BE2C (cell line): ENCODE measurements around the gene EPG5.
"Not testable (repeated sequence)": the region's sequence is repeated elsewhere in the genome, so short reads cannot be mapped to it uniquely, and the experiment has no call there.

Experiments
- DNase-seq: peaks from one replicate; pipeline ENCODE4 v3.0.0-alpha.2; 2020
- H3K27me3 ChIP-seq: fragments of 250-450 bp; sonication (Bioruptor Pico); 2 replicates; pipeline ENCODE4 v1.5.1; 2020; ENCODE audit warnings: mild to moderate bottlenecking
- H3K36me3 ChIP-seq: fragments of 250-450 bp; sonication (Bioruptor Pico); 2 replicates; pipeline ENCODE4 v1.5.1; 2020; ENCODE audit warnings: mild to moderate bottlenecking
- H3K4me1 ChIP-seq: fragments of 250-450 bp; sonication (Bioruptor Pico); 2 replicates; pipeline ENCODE4 v1.5.1; 2020
- H3K4me3 ChIP-seq: 2 replicates; pipeline ENCODE4 v1.5.1; 2011; ENCODE audit warnings: low read depth, low read length
- H3K9me3 ChIP-seq: fragments of 250-450 bp; sonication (Bioruptor Pico); 2 replicates; pipeline ENCODE4 v1.5.1; 2020
- TF ChIP-seq, protein P1 (sequence below): IDR thresholded peaks from 2 replicates; pipeline ENCODE4 v1.5.1; 2012; ENCODE audit warnings: mild to moderate bottlenecking, low read depth, low read length

The EPG5 gene

DNA sequence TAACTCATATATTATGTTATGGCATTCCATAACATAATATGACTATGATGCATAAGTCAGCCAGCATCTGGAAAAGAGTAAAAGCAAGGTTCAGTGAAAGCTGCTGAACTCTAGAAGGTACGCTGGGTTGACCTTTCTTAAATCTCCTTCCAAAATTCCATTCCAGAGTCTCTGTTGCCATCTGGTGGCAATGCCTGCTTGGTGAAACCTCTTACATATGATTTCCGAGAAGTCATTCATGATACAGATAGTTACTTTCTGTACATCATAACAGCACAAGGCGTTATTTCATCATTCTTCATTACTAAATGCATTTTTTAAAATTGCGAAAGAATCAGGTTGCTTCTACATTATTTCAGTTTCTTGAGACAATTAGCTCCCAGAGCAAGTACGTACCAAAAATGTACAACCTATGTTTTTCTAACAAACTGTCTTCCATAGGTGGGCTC lies 7.0 kb upstream of the EPG5 start:
- H3K36me3 ChIP-seq: no peaks in the 10 kb centered on the region
- no peaks in the 10 kb centered on the region for H3K4me1 ChIP-seq
- TF ChIP-seq, protein P1, sequence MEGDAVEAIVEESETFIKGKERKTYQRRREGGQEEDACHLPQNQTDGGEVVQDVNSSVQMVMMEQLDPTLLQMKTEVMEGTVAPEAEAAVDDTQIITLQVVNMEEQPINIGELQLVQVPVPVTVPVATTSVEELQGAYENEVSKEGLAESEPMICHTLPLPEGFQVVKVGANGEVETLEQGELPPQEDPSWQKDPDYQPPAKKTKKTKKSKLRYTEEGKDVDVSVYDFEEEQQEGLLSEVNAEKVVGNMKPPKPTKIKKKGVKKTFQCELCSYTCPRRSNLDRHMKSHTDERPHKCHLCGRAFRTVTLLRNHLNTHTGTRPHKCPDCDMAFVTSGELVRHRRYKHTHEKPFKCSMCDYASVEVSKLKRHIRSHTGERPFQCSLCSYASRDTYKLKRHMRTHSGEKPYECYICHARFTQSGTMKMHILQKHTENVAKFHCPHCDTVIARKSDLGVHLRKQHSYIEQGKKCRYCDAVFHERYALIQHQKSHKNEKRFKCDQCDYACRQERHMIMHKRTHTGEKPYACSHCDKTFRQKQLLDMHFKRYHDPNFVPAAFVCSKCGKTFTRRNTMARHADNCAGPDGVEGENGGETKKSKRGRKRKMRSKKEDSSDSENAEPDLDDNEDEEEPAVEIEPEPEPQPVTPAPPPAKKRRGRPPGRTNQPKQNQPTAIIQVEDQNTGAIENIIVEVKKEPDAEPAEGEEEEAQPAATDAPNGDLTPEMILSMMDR: peak; percentile 67
- H3K4me3 ChIP-seq: no peak overlapping the region
- H3K9me3 ChIP-seq: no peaks in the 10 kb centered on the region
- H3K27me3 ChIP-seq: no peaks in the 10 kb centered on the region
- peak; percentile 41 for DNase-seq

DNA sequence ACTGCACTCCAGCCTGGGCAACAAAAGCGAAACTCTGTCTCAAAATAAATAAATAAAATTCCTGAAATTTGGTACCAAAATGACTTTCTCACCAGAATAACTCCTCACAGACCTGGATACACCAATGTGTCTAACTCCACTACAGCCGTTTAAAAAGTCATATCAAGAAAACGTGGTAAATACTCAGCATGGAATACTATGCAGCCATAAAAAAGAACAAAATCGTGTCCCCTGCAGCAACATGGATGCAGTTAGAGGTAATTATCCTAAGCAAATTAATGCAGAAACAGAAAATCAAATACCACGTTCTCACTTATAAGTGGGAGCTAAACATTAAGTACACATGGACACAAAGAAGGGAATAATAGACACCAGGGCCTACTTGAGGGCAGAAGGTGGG lies 2.2 kb downstream of the EPG5 start:
- not testable (repeated sequence) for DNase-seq, H3K36me3 ChIP-seq, H3K4me3 ChIP-seq, H3K27me3 ChIP-seq, H3K4me1 ChIP-seq, H3K9me3 ChIP-seq

DNA sequence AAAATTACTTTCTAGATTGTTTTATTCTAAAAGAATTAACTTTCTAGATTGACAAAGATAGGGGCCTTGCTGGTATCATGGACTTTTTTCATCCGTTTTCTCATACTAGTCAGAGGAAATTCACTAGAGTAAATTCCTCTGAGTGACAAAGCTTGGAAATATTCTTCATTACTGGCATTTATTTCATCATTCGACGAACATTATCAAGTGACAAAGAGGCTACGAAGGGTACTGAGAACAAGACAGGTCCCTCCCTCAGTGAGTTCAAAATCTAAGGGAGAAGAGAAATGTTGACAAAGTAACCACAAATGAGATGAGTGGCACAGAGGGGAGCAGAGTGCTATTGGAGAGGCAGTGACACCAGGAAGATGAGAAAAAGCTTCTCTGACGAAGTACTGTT lies 4.3 kb downstream of the EPG5 start:
- no peak overlapping the region for H3K4me3 ChIP-seq
- H3K4me1 ChIP-seq: no peaks in the 10 kb centered on the region
- H3K36me3 ChIP-seq: no peaks in the 10 kb centered on the region
- H3K27me3 ChIP-seq: no peaks in the 10 kb centered on the region
- TF ChIP-seq, protein P1: no peak
- H3K9me3 ChIP-seq: no peaks in the 10 kb centered on the region
- DNase-seq: no peak

DNA sequence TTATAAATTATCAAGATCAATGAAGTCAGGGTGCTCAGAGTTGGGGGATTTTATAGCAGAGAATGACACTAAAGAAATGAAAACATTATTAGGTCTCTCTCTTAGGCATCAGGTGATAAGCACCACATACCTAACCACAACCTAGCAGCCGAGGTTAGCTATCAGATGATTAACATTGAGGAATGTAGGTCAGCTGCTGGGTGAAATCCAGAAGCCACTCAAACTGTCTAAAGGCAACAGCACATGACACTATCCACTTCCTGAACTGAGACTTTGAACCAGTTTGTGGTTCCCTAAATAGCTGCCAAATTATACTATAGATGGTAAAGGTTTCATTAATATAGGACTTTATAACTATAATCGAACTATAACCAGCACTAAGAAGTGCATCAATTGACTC lies 4.7 kb downstream of the EPG5 start:
- no peaks in the 10 kb centered on the region for H3K9me3 ChIP-seq
- TF ChIP-seq, protein P1: no peak
- no peaks in the 10 kb centered on the region for H3K27me3 ChIP-seq
- no peaks in the 10 kb centered on the region for H3K36me3 ChIP-seq
- no peak for DNase-seq
- no peaks in the 10 kb centered on the region for H3K4me1 ChIP-seq
- no peak overlapping the region for H3K4me3 ChIP-seq

DNA sequence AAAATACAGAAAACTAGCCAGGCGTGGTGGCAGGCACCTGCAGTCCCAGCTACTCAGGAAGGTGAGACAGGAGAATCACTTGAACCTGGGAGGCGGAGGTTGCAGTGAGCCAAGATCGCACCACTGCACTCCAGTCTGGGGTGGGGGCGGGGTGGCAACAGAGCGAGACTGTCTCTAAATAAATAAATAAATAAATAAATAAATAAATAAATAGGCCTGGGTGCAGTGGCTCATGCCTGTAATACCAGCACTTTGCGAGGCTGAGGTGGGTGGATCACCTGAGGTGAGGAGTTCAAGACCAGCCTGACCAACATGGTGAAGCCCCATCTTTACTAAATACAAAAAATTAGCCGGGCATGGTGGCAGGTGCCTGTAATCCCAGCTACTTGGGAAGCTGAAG lies 7.6 kb downstream of the EPG5 start:
- not testable (repeated sequence) for DNase-seq

DNA sequence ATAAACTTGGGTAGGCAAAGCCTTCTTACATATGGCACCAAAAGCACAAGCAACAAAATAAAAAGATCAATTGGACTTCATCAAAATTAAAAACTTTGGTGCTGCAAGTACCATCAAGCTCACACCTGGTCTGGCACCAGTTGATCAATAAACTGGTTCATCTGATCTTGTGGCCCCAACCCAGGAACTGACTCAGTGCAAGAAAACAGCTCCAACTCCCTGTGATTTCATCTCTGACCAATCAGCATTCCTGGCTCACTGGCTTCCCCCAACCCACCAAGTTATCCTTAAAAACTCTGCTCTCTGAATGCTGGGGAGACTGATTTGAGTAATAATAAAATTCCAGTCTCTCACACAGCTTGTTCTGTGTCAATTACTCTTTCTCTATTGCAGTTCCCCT lies 8.4 kb downstream of the EPG5 start:
- no peak for DNase-seq
- Histone ChIP-seq H3K27me3 (no peaks in the 10 kb centered on the region), H3K4me3 (no peak overlapping the region), H3K9me3 (no peaks in the 10 kb centered on the region), H3K36me3 (no peaks in the 10 kb centered on the region), H3K4me1 (no peaks in the 10 kb centered on the region)
- TF ChIP-seq, protein P1: no peak

More for the DNA sequence above, 7.6 kb downstream of the EPG5 start:
- H3K9me3 ChIP-seq, H3K27me3 ChIP-seq, H3K36me3 ChIP-seq, H3K4me3 ChIP-seq, H3K4me1 ChIP-seq: not testable (repeated sequence)

DNA sequence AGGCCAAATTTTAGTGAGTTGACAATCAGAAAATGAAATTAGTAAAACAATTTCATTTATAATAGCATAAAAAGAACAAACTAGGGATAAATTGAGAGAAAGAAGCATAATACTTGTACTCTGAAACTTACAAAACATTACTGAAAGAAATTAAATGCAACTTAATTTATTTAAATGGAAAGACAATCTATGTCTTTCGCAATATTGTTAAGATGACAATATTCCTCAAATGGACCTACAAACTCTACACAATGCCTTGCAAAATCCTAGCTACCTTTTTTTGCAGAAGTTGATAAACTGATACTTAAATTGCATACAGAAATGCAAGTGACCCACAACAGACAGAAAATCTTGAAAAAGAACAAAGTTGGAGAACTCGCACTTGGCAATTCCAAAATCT lies 9.1 kb downstream of the EPG5 start:
- H3K4me1 ChIP-seq: no peaks in the 10 kb centered on the region
- H3K36me3 ChIP-seq: no peaks in the 10 kb centered on the region
- no peak overlapping the region for H3K4me3 ChIP-seq
- no peaks in the 10 kb centered on the region for H3K9me3 ChIP-seq
- no peak for DNase-seq
- H3K27me3 ChIP-seq: no peaks in the 10 kb centered on the region
- TF ChIP-seq, protein P1: no peak
